Epithelial cell of esophagus (primary cell): ENCODE results near the gene MICAL3.
A peak's percentile ranks its signal among the peaks of the same experiment; 100 is the strongest.

Experiments used
- DNase-seq: peaks from one replicate; pipeline ENCODE4 v3.0.0; 2010; ENCODE audit warnings: low read depth
- H3K4me3 ChIP-seq: 2 replicates; pipeline ENCODE4 v1.5.1; 2011; ENCODE audit warnings: mild to moderate bottlenecking, low read length, control low read depth
- CTCF ChIP-seq: IDR thresholded peaks from 2 replicates; pipeline ENCODE4 v1.5.1; 2011; ENCODE audit warnings: low read depth, mild to moderate bottlenecking, low read length, control low read depth, inconsistent platforms; ENCODE audit not compliant: insufficient read depth; ENCODE audit errors: missing control alignments

The MICAL3 gene

GRCh38 chr22:17777005-17777716, 247.2 kb downstream of the MICAL3 start:
- no peak for TF ChIP-seq CTCF
- no peak overlapping the region for H3K4me3 ChIP-seq
- no peak for DNase-seq

- H3K4me3 ChIP-seq, result no peak overlapping the region
- no peak for DNase-seq
- TF ChIP-seq CTCF, result no peak
These were observed 248.4 kb downstream of the MICAL3 start for GRCh38 chr22:17775781-17776465.

- DNase-seq, result no peak
- no peak overlapping the region for H3K4me3 ChIP-seq
- no peak for TF ChIP-seq CTCF
These were observed 249.3 kb downstream of the MICAL3 start for GRCh38 chr22:17774926-17775685.

- TF ChIP-seq CTCF, result no peak
These were observed 250.0 kb downstream of the MICAL3 start, which contains the start of gene BID for GRCh38 chr22:17774206-17774925. TSS of gene BID (minus strand) at chr22:17774469. CDS start at chr22:17750116, 24,353 bp downstream.

GRCh38 chr22:17773606-17774205, 250.7 kb downstream of the MICAL3 start:
- DNase-seq, result peak; percentile 54
- no peak for TF ChIP-seq CTCF
- H3K4me3 ChIP-seq, result peak overlapping the region; percentile 51

More at GRCh38 chr22:17774206-17774925, 250.0 kb downstream of the MICAL3 start, which contains the start of gene BID:
- peak within 1 kb of the TSS; percentile 51 for H3K4me3 ChIP-seq
- peak; percentile 35 for DNase-seq
